Measurements from ENCODE around the gene IGFLR1.

DNA sequence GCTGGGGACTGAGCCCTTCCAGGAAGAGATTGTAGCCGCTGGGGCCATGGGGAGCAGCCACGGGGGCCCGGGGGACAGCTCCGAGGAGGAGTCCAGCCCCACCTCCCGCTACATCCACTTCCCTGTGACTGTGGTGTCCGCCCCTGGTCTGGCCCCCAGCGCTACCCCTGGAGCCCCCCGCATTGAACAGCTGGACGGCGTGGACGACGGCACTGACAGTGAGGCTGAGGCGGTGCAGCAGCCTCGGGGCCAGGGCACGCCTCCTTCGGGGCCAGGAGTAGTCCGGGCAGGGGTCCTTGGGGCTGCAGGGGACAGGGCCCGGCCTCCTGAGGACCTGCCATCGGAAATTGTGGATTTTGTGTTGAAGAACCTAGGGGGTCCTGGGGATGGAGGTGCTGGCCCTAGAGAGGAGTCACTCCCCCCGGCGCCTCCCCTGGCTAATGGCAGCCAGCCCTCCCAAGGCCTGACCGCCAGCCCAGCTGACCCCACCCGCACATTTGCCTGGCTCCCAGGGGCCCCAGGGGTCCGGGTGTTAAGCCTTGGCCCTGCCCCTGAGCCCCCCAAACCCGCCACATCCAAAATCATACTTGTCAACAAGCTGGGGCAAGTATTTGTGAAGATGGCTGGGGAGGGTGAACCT is 9.6 kb downstream of the IGFLR1 start:
- no peak for TF ChIP-seq EP300 (IDR thresholded peaks at IDR 0.05)
- TF ChIP-seq, protein P1, sequence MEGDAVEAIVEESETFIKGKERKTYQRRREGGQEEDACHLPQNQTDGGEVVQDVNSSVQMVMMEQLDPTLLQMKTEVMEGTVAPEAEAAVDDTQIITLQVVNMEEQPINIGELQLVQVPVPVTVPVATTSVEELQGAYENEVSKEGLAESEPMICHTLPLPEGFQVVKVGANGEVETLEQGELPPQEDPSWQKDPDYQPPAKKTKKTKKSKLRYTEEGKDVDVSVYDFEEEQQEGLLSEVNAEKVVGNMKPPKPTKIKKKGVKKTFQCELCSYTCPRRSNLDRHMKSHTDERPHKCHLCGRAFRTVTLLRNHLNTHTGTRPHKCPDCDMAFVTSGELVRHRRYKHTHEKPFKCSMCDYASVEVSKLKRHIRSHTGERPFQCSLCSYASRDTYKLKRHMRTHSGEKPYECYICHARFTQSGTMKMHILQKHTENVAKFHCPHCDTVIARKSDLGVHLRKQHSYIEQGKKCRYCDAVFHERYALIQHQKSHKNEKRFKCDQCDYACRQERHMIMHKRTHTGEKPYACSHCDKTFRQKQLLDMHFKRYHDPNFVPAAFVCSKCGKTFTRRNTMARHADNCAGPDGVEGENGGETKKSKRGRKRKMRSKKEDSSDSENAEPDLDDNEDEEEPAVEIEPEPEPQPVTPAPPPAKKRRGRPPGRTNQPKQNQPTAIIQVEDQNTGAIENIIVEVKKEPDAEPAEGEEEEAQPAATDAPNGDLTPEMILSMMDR (IDR thresholded peaks at IDR 0.05): no peak
